Fibroblast of skin of left biceps (primary cell): ENCODE measurements around the gene ZNF106.
A peak's percentile ranks its signal among the peaks of the same experiment; 100 is the strongest.

Experiments
- DNase-seq, 2 experiments: peaks; one replicate each; pipeline ENCODE4 v3.0.0-alpha.2; 2013; ENCODE audit warnings: low read depth in 2 of 2

The ZNF106 gene

DNA sequence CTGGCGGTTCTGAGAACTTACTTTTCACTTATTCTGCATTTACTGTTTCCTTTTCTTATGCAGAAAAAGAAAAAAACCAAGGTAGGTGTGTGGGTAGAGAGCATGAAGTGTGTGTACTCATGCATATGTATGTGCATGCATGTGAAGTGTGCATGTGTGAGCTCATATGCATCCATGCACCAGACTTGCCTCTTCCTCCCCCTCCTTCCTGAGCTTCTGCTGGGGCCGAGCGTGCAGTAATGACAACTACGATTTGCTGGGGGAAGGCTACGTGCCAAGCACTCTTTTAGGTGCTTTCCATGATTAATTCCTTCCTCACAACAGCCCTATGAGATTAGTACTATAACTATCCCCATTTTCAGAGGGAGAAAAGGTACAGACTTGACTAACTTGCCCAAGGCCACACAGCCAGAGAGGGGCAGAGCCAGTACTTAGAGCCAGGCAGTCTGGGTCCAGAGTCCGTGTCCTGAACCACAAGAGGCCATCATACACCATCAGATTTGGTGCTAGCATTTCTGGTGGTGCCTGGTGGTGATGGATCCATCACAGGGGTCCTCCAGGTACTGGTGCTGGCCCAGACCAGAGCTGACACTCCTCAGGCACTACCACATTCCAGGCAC, 85.0 kb downstream of the ZNF106 start:
- DNase-seq = no peak

GRCh38 chr15:42404461-42405235, 86.3 kb downstream of the ZNF106 start:
- DNase-seq = no peak

DNA sequence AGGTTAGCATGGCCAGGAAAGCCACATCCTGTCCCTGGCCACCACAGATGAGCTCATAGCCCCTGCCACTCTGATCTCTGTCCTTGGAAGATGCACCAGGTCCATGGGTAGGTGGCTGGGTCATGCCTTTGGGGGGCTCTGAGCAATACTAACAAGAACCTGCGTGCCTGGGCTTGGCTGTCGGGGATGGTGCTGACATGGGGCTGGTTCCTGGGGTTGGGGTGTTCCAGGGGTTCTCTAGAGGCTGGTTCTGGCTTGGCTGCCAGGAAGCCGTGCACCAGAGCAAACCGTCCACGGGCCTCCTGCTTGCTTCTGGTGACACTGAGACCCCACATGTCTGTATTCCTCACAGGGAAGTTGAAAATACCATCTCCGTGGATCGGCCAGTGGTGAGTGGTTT, 87.6 kb downstream of the ZNF106 start:
- no peak for DNase-seq

- DNase-seq = no peak
Measured at GRCh38 chr15:42402455-42403205, 88.3 kb downstream of the ZNF106 start.

GRCh38 chr15:42401544-42402454, 89.1 kb downstream of the ZNF106 start:
- no peak for DNase-seq

GRCh38 chr15:42395838-42396237, 95.1 kb downstream of the ZNF106 start:
- DNase-seq = no peak

DNA sequence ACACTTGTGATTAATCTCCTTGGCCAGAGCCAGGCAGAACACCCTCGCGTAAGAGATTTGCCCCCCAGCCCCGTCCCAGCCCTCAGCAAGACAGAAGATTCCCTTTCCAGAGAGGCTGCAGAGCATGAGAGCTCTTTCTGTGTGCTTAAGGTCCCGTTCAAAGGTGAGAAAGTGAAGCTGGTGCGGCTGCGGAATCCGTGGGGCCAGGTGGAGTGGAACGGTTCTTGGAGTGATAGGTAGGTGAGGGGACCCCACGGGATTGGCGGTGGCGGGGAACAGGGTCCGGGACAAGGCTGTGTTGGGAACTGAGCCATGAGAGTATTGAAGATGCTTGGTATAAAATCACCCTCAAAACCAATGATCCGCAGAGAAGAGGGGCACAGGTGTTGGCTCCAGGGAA, 96.8 kb downstream of the ZNF106 start:
- DNase-seq = no peak

- DNase-seq = no peak
Measured at GRCh38 chr15:42392309-42393024, 98.5 kb downstream of the ZNF106 start.

GRCh38 chr15:42387603-42388002, 103.3 kb downstream of the ZNF106 start:
- DNase-seq = no peak

DNA sequence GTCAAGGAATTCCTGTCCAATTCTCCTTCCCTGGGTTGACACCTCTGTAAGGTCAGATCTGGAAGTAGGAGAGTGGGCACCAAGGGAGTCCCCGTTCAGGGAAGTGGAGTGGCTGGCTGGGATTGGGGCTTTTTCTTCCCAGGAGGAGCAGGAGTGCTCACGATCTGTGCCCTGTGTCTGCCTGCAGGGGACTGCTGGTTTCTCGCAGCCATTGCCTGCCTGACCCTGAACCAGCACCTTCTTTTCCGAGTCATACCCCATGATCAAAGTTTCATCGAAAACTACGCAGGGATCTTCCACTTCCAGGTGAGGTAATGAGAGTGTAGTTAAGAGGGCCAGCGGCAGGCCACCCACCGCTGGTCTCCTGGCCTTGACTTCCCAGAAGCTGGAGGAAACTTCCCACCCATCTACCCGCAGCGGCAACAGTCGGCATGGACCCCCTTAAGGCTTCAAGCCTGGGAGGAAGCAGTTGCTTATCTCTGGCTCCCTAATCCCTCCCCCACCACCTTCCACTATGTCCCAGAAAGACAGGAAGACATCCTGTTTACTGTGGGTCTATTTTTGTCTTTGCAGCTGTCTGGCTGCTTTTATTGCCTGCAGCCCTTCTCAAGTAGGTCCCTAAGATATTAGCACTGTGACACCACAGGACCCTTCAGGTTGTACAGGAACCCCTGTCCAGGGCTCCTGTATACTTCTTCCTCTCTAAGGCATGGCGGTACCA, 104.8 kb downstream of the ZNF106 start:
- DNase-seq = no peak

DNA sequence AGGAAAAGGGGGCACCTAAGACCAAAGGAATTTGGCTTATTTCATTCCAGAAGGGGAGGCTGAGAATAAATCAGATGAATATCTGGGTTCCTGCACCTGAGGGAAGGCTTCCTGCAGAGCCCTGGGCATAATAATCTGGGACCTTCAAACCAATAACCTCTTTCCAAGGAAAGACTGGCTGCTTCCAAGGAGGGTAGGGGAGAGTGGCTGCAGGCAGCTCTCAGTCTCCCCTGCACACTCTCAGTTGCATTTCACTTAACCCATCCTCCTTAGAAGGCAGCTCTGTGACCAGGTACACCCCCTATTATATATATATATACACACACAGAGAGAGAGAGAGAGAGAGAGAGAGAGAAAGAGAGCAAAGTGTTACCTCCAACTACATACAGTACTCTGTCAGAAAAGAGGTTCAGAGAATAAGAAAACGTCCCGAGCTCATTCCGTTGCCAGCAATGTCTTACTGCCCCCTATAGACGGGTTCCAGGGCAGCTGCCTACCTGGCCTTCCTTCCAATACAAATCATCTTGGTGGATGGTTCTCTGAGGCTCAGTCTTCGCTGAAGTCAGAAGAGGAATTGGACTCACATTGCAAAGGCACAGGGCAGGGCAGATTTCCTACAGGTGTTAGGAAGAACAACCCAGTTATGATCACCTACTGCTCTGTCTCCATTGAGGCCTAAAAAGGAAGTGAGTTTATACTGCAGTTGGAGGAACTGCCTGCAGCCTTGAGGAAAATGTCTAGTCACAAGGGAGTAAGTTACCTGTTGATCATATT, 105.5 kb downstream of the ZNF106 start:
- peak in 1 of 2 experiments; percentile 12 for DNase-seq

DNA sequence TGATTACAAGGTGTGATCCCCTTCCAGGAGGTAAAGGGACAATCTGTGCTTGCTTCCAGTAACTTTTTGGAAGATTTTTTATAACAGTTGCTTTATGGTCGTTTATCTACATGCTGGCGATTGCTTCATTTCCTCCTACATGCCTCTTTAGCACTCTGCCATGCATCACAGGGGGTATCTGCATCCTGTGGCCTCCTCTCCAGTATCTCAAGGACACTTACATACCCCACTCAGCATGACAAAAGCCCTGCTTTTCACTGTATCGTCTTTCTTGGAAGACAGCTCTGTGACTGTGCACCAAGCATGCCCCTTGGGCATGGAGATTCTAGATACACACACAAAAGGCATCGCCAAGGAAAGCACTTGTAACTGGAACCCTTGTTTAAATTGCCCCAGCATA, 106.3 kb downstream of the ZNF106 start:
- DNase-seq = no peak

DNA sequence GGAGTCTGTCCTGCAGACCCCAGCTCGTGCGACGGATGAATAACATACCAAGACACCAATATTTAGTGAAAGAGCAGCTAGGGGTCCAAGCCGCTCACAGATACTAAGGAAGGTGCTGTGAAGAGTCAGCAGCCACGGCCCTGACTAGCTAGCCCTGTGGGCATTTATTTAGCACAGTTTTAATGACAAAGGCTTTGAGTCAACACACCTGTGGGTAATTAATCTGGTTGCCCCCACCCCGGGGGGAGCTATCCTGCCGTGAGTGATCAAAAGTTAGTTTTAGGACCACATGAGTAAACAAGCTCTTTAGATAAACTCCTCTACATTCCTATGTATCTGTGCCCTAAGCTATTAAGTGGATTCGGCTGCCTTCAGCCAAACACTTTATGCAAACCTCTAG, 112.9 kb downstream of the ZNF106 start:
- DNase-seq = no peak

GRCh38 chr15:42375941-42376340, 115.0 kb downstream of the ZNF106 start:
- DNase-seq = no peak

- DNase-seq = no peak
Measured at GRCh38 chr15:42375252-42375651, 115.7 kb downstream of the ZNF106 start.

DNA sequence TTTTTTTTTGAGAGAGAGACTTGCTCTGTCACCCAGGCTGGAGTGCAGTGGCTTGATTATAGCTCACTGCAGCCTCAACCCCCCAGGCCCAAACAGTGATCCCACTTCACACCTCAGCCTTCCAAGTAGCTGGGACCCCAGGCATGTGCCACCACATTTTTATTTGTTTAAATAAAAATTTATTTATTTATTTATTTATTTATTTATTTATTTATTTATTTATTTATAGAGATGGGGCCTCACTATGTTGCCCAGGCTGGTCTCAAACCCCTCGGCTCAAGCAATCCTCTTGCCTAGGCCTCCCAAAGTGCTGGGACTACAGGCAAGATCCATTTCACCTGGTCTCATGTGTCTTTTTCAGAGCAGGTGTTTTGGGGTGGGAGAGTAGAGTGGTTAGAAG, 116.1 kb downstream of the ZNF106 start:
- no peak for DNase-seq

DNA sequence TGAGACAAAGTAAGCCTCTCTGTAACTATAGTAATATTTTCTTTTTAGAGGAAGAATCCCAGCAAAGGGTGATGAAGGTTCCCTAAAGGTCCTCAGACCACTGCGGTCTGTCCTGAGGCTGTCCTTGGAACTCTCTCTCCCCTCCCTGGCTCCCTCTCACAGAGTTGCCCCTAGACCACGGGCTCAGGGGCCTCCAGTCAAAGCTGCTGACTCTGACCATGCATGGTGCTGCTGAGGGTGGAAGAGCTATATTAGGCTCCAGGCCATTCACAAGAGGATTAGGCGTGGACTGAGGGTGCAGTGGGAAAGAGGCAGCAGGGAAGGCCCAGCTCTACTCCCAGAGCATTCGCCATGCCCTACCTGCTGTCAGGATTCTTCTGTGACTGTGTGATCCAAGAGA, 117.0 kb downstream of the ZNF106 start:
- no peak for DNase-seq

- DNase-seq = no peak
Measured at GRCh38 chr15:42373274-42373673, 117.7 kb downstream of the ZNF106 start.

DNA sequence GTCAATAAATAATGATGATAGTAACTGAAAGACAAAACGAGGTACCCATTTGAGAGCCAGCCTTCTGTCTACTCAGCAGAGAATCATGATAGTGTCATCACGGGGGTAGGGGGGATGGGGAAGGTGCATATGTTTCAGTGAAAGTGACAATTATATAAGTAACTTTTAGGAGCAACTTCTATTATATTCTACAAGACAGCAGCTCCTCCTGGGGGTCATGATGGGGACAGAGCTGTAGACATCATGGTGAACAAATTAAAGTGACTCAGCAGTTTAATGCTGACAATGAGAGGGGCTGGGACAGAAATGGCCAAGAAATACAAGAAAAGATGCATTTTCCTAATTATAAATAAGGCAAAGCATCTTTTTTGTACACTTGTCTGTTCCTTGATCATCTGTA, 119.8 kb downstream of the ZNF106 start:
- DNase-seq = no peak

DNA sequence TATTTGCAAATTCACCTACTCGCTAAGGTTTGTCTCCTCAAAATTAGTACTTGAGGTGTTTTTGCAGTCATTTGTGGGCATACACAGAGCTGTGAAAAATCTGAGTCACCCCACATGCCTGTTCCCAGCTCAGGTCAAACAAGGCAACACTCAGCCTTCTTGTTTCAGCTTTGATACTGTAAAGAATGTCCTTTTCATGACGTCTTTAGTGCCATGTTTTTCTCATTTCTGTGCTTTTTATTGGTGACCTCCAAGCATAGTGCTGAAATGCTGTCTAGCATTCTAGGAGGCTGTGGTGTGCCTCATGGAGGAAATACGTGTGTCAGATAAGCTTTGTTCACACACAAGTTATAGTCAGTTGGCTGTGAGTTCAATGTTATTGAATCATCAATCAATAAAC, 122.8 kb downstream of the ZNF106 start:
- no peak for DNase-seq
